ENCODE data around the gene SMYD3.

- TF ChIP-seq, protein P1, sequence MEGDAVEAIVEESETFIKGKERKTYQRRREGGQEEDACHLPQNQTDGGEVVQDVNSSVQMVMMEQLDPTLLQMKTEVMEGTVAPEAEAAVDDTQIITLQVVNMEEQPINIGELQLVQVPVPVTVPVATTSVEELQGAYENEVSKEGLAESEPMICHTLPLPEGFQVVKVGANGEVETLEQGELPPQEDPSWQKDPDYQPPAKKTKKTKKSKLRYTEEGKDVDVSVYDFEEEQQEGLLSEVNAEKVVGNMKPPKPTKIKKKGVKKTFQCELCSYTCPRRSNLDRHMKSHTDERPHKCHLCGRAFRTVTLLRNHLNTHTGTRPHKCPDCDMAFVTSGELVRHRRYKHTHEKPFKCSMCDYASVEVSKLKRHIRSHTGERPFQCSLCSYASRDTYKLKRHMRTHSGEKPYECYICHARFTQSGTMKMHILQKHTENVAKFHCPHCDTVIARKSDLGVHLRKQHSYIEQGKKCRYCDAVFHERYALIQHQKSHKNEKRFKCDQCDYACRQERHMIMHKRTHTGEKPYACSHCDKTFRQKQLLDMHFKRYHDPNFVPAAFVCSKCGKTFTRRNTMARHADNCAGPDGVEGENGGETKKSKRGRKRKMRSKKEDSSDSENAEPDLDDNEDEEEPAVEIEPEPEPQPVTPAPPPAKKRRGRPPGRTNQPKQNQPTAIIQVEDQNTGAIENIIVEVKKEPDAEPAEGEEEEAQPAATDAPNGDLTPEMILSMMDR (conservative IDR thresholded peaks at IDR 0.05; ENCODE audit: low read length), result no peak
- TF ChIP-seq EZH2phosphoT487 (IDR thresholded peaks at IDR 0.05; ENCODE audit: borderline replicate concordance), result no peak
These were observed 26.4 kb upstream of the SMYD3 start for GRCh38 chr1:246533371-246533905.

Data from Loucy (cell line).